ENCODE measurements around the gene MYO9B.

The MYO9B gene

GRCh38 chr19:17205237-17206140, 129.9 kb downstream of the MYO9B start:
- peak; percentile 77 for TF ChIP-seq CTCF (IDR thresholded peaks at IDR 0.05; ENCODE audit: low read length, missing control alignments)
- peak; percentile 75 for DNase-seq (ENCODE audit: low read depth)
- no peak overlapping the region for H3K4me3 ChIP-seq (replicated peaks; ENCODE audit: low read depth, low read length)

GRCh38 chr19:17206736-17207581, 131.4 kb downstream of the MYO9B start:
- DNase-seq (ENCODE audit: low read depth), result no peak
- TF ChIP-seq CTCF (IDR thresholded peaks at IDR 0.05; ENCODE audit: low read length, missing control alignments), result no peak
- no peak overlapping the region for H3K4me3 ChIP-seq (replicated peaks; ENCODE audit: low read depth, low read length)

GRCh38 chr19:17209126-17210036, 133.8 kb downstream of the MYO9B start:
- peak; percentile 34 for DNase-seq (ENCODE audit: low read depth)
- no peak for TF ChIP-seq CTCF (IDR thresholded peaks at IDR 0.05; ENCODE audit: low read length, missing control alignments)
- H3K4me3 ChIP-seq (replicated peaks; ENCODE audit: low read depth, low read length), result no peak overlapping the region

- no peak for DNase-seq (ENCODE audit: low read depth)
- no peak overlapping the region for H3K4me3 ChIP-seq (replicated peaks; ENCODE audit: low read depth, low read length)
- no peak for TF ChIP-seq CTCF (IDR thresholded peaks at IDR 0.05; ENCODE audit: low read length, missing control alignments)
Observed at GRCh38 chr19:17210296-17210695, 134.7 kb downstream of the MYO9B start.

- no peak overlapping the region for H3K4me3 ChIP-seq (replicated peaks; ENCODE audit: low read depth, low read length)
- DNase-seq (ENCODE audit: low read depth), result no peak
- TF ChIP-seq CTCF (IDR thresholded peaks at IDR 0.05; ENCODE audit: low read length, missing control alignments), result no peak
Observed at GRCh38 chr19:17211547-17212446, 136.2 kb downstream of the MYO9B start.

All from fibroblast of pulmonary artery (primary cell).